Measurements from ENCODE around the gene NHERF2.

DNA sequence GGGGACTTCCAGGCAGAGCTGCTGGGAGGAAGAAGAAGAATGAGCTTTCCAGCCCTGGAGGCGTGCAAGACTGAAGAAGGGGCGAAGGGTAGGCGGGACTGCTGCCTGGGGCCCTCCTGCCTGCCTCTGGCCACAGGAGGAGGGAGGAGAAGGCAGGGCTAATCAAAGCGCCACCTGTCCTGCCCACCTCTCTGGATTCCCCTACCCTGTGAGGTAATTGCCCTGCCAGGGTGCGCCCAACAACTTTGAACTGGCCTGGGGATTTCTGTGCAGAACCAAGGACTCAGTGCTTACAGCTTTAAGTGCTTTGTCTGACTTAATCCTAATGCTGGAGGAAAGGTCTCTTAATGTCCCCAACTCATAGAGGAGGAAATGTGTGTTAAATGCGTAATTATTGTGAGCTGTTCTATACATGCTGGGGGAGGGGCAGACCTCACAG lies 45.3 kb upstream of the NHERF2 start, which contains the start of gene NOXO1:
- no peak for TF ChIP-seq CTCF (IDR thresholded peaks at IDR 0.05)
- TF ChIP-seq POLR2A (IDR thresholded peaks at IDR 0.05; ENCODE audit: low read depth): no peak
- no peak for TF ChIP-seq EP300 (IDR thresholded peaks at IDR 0.05)

All from esophagus muscularis mucosa (tissue), 4 donors.